Measurements from ENCODE around the gene GPR108. TPM values are rescaled to one million over a fixed set of nuclear protein-coding genes. Genes with fewer than 3 reads are reported as not detected.

Gene GPR108
- total and polyA plus RNA-seq, 2 of the 13 experiments (the other 11 are each of a cell fraction or from before 2014, with no cell fraction given) = 36.4 to 63.0 TPM

DNA sequence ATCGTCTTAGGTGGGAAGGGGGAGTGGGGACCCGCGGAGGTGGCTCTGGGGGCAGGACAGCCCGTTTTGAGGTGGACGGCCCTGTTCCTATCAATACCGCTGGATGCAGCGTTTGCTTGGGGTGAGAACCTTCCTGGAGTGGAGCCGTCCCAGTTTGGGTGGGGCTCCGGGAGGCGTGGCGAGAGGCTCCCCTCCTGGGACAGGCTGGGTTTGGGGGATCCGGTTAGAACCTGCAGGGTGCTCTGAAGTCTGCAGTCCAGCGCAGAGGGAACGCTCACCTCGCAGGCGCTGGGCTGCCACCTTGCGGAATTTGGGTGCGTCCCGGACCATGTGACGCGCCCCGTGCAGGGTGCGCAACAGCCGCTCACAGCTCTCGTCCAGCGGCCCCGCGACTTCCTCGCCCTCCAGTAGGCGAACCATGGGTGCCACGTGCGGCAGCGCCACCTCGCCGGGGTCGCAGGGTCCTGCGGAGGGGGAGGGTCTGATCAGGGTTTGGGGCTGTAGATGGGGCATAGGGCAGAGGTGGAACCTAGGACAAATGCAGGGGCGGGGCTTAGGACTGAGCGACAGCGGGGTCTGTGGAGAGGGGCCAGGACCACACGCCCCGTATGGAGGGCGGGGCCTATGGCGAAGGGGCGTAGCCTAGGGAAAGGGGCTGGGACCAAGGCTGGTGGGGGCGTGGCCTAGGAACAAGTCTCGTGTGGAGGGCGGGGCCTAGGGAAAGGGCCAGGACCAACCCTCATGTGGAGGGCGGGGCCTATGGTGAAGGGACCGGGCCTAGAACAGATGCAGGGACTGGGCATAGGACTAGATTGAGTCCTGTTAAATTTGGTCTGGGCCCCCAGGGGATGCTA is 16.0 kb upstream of the GPR108 start (continued):
- TF ChIP-seq ISL2 (CRISPR knock-in tag; IDR thresholded peaks at IDR 0.05) (peak; percentile 60; the same call in 1 of the 2 replicates), SUZ12 (IDR thresholded peaks at IDR 0.05; ENCODE audit: low read depth, low read length) (no peak), XBP1 (CRISPR knock-in tag; IDR thresholded peaks at IDR 0.05) (no peak), ZFP36L2 (CRISPR knock-in tag; IDR thresholded peaks at IDR 0.05) (no peak), IRF2 (CRISPR knock-in tag; IDR thresholded peaks at IDR 0.05) (peak; percentile 84; the same call in 1 of the 2 replicates), SNAI1 (CRISPR knock-in tag; IDR thresholded peaks at IDR 0.05; ENCODE audit: borderline replicate concordance) (no peak), GZF1 (CRISPR knock-in tag; IDR thresholded peaks at IDR 0.05) (peak; percentile 76; the same call in 1 of the 2 replicates), RBM22 (optimal IDR thresholded peaks at IDR 0.05; ENCODE audit: low read length) (no peak), ZNF761 (CRISPR knock-in tag; conservative IDR thresholded peaks at IDR 0.05) (peak; percentile 81; the same call in 1 of the 2 replicates), ZNF589 (CRISPR knock-in tag; conservative IDR thresholded peaks at IDR 0.05) (no peak; the same call in none of the 2 replicates), ZNF234 (CRISPR knock-in tag; conservative IDR thresholded peaks at IDR 0.05) (no peak), CENPX (CRISPR knock-in tag; IDR thresholded peaks at IDR 0.05) (no peak), SOX5 (CRISPR knock-in tag; IDR thresholded peaks at IDR 0.05; ENCODE audit: borderline replicate concordance) (peak; percentile 60; the same call in 1 of the 2 replicates), NFRKB (IDR thresholded peaks at IDR 0.05) (no peak), ZFX (CRISPR knock-in tag; IDR thresholded peaks at IDR 0.05; ENCODE audit: low read depth) (peak; percentile 61), PRDM15 (CRISPR knock-in tag; IDR thresholded peaks at IDR 0.05) (no peak), ELF4 (CRISPR knock-in tag; IDR thresholded peaks at IDR 0.05; ENCODE audit: borderline replicate concordance) (no peak), ZNF547 (CRISPR knock-in tag; IDR thresholded peaks at IDR 0.05) (peak; percentile 87; the same call in 1 of the 2 replicates), ZNF776 (CRISPR knock-in tag; IDR thresholded peaks at IDR 0.05) (no peak), ZNF703 (CRISPR knock-in tag; IDR thresholded peaks at IDR 0.05; ENCODE audit: borderline replicate concordance) (no peak), ZNF431 (CRISPR knock-in tag; IDR thresholded peaks at IDR 0.05; ENCODE audit: borderline replicate concordance, low read depth) (no peak), FLYWCH1 (CRISPR knock-in tag; IDR thresholded peaks at IDR 0.05) (0 out of 2 replicates have a peak, but pooled peaks have one; percentile 19), ZNF101 (CRISPR knock-in tag; IDR thresholded peaks at IDR 0.05; ENCODE audit: borderline replicate concordance, low read depth) (peak; percentile 81; the same call in 1 of the 2 replicates), ZBTB7A (CRISPR knock-in tag; IDR thresholded peaks at IDR 0.05) (peak; percentile 99), MED1 (CRISPR knock-in tag; IDR thresholded peaks at IDR 0.05) (peak; percentile 84), POGZ (CRISPR knock-in tag; IDR thresholded peaks at IDR 0.05) (no peak; the same call in 1 of the 2 replicates)
- TF ChIP-seq, protein P1, sequence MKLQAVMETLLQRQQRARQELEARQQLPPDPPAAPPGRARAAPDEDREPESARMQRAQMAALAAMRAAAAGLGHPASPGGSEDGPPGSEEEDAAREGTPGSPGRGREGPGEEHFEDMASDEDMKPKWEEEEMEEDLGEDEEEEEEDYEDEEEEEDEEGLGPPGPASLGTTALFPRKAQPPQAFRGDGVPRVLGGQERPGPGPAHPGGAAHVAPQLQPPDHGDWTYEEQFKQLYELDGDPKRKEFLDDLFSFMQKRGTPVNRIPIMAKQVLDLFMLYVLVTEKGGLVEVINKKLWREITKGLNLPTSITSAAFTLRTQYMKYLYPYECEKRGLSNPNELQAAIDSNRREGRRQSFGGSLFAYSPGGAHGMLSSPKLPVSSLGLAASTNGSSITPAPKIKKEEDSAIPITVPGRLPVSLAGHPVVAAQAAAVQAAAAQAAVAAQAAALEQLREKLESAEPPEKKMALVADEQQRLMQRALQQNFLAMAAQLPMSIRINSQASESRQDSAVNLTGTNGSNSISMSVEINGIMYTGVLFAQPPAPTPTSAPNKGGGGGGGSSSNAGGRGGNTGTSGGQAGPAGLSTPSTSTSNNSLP (IDR thresholded peaks at IDR 0.05; ENCODE audit: low read depth, low read length) = no peak
